Inflammatory macrophage treated with lipopolysaccharide for 1 hour (primary cell): ENCODE data around the gene ARL4D.
"Not testable (repeated sequence)": the region's sequence is repeated elsewhere in the genome, so short reads cannot be mapped to it uniquely, and the experiment has no call there.

Experiments
- DNase-seq, 2 donors: peaks; one replicate each; pipeline ENCODE4 v3.0.0-alpha.2; 2020 to 2022

The ARL4D gene

GRCh38 chr17:43371227-43371821 lies 27.5 kb upstream of the ARL4D start:
- no peak for DNase-seq

GRCh38 chr17:43372273-43372911 lies 26.4 kb upstream of the ARL4D start:
- peak; percentile 51 to 74 for DNase-seq

- DNase-seq = no peak
Measured at GRCh38 chr17:43373356-43373755, 25.4 kb upstream of the ARL4D start.

- DNase-seq = not testable (repeated sequence)
Measured at GRCh38 chr17:43375915-43376314, 22.9 kb upstream of the ARL4D start.

DNA sequence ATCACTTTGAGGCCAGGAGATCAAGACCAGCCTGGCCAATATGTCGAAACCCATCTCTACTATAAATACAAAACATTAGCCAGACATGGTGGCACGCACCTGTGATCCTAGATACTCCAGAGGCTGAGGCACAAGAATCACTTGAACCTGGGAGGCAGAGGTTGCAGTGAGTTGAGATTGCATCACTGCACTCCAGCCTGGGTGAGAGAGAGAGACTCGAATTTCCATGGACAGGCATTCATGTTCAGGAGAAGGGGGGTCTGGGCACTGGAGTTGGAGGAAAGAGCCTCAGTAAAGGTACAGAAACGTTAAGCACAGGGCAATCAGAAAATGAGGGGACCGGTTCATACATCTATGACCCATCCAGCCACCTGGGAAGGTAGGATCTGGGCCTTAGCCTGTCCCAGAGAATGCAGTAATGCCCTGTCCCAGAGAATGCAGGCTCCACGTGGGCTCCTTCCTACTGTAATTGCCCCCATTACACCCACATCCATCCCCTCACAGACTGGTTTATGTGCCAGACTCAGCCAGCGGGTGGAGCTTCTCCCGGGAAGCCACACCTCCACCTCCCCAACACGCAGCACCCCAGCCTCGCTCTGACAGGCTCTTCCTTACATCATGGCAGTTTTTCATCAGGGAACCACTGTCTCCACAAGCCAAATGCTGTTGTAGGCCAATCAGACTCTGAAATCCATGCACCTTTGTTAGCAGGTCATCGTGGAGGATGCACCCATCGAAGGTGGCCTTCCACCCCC lies 21.6 kb upstream of the ARL4D start:
- DNase-seq = no peak

- DNase-seq = no peak
Measured at GRCh38 chr17:43378766-43379165, 20.0 kb upstream of the ARL4D start.

- DNase-seq = no peak
Measured at GRCh38 chr17:43380307-43380706, 18.5 kb upstream of the ARL4D start.

DNA sequence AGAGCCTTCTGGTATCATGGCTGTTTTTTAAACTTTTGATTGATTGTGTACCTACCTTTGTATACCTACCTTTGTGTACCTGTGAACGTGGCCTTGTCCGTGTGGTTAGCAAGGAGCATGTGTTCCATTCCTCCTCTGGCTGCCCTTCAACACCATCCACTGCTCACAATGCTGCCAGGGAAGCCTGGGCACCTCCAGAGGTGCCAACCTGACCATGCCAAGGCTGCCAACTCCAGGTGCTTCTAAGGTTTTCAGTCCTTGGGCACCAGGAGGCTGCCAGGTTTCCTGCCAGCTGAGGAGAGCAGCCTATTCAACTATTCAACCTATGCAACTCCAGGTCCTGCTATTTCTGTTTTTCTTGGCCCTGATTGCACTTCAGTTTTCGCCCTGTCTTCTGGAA lies 17.6 kb upstream of the ARL4D start:
- no peak for DNase-seq

- DNase-seq = no peak
Measured at GRCh38 chr17:43381621-43382020, 17.2 kb upstream of the ARL4D start.

DNA sequence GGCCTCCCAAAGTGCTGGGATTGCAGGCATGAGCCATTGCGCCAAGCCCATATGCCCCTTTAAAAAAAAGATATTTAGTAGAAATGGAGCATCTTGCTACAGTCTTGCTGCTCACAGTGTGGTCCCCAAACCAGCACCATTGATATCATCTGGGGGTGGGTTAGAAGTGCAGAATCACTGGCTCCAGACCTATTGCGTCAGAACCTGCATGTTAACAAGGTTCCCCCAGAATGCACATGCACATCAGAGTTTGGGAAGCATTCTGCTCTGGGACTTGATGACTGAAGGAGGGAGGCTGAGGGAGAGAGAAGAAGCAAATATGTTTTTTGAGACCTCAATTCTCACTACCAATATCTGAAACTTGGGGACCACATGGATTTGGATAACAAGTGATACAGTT lies 16.0 kb upstream of the ARL4D start:
- no peak for DNase-seq

DNA sequence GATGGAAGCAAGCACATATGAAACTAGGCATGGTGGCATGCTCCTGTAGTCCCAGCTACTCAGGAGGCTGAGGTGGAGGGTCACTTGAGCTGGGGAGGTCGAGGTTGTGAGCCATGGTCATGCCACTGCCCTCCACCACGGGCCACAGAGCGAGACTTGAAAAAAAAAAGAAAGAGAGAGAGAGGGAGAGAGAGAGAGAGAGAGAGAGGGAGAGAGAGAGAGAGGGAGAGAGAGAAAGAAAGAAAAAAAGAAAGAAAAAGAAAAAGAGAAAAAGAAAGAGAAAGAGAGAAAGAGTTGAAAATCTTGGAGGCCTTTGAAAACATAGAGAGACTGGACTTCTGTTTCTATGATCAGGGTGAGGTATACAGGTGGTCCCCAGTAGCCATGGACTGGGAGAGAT lies 15.4 kb upstream of the ARL4D start:
- no peak for DNase-seq

- no peak for DNase-seq
Measured at GRCh38 chr17:43383826-43384475, 14.8 kb upstream of the ARL4D start.

- no peak for DNase-seq
Measured at GRCh38 chr17:43384476-43384862, 14.3 kb upstream of the ARL4D start.

DNA sequence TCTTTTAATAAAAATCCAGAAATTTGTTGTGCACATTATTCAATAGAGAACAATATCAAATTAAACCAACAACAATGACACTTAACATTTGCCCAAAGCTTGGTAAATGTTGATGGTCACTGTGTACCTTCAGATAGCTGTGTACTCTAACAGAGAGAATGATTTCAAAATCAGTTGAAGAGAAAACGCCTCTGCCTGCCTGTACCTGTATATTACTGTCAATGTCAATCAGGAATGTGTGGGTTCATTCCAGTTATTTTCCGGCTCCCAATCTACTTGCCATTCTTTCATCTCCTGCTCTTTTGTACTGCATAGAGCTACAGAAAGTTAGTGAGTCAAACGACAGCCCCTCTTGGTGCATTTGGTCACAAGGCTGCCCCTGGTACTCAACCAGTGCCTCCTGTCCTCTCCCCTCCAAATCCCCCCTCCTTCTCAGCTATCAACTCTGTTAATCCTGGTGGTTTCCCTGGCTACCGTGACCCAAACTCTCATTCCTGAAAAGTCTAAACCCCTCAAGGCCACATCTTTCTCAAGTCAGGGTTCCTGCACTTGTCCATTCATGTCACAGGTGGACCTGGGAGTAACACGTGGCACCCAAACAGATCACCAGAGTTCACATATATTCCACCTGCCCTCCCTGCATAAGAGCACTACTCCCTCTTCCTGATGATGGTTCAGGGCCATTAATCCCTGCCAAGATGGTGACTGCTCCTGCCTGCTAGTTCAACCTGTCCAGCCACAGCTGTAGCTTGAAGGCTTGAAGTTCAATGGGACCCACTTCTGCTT lies 13.6 kb upstream of the ARL4D start:
- no peak for DNase-seq

- peak; percentile 97 to 98 for DNase-seq
Measured at GRCh38 chr17:43388359-43389045, 10.3 kb upstream of the ARL4D start.

DNA sequence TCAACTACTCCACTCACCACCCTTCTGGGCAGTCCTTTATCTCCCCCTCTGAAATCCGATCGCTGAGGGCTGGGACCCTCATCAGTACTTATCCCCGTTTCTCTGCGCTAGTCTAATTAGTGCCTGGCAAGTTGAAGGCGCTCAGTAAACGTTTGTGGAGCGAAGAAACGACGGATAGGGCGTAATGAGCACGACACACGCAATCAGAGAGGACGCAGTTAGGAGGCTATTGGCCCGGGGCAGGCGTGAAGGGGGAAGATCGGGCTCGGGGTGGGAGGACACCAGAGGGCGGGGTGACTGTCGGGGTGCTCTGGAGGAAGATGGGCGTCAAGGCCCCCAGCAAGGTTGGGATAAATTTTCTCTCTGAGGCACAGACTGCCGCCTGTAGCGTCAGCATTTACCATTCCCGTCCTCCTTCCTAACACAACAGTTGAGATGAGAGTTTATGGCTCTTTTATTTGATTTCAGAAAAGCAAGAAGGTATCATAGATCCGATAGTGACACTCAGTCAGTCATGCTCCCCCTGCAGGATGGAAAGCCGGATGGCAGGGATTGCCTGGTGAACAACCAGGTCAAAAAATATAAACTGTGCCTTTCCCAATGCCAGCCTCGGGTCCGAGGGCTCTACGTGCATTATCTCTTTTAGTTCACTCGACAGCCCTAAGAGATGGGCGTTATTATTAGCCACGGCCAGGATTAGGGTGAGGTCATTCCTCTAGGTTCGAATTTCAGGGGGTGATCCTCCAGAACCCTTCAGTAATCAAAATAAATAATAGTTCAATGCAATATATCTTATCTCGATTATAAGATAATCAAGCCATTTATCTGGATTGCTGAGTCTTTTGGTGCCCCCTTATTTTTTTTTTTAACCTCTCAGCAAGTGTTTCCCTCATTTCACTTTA lies 9.5 kb upstream of the ARL4D start:
- peak; percentile 82 to 88 for DNase-seq

DNA sequence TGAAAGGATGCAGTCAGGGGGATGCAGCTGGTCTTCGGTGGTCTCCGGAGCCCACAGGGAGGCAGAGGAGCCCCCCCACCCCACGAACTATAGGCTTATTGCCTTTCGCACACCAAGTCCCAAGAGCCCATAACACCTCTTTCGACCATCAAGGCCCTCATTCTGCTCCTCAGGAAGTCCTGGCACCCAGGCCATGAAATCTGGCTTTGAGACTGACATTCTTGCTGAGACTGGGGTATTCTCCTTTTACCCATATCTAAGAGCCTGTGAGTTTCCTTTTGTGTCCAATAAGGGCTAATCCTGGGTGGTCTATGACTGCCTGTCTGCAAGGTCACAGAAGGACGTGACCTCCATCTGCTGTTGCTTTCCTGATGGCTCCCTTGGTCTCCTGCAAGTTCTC lies 6.4 kb upstream of the ARL4D start:
- no peak for DNase-seq

GRCh38 chr17:43393944-43394482 lies 4.8 kb upstream of the ARL4D start:
- DNase-seq = peak; percentile 72 to 99

- DNase-seq = not testable (repeated sequence)
Measured at GRCh38 chr17:43394696-43395095, 4.1 kb upstream of the ARL4D start.

DNA sequence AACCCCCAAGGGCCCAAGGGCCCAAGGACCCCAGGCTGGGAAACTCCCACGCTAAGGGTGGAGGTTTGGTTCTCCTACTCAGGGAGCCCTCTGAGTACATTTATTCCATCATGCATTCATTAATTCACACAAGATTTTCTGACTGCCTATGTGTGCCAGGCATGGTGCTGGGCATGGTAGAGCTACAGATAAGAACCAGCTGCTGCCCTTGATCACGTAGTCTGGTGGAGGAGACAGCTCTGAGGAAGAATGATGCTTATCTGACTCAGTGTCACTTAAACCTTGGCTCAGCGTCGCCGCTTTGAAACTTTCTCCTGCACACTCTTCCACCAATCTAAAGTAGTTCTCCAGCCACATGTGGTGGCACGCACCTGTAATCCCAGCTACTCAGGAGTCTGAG lies 3.6 kb upstream of the ARL4D start:
- no peak for DNase-seq

DNA sequence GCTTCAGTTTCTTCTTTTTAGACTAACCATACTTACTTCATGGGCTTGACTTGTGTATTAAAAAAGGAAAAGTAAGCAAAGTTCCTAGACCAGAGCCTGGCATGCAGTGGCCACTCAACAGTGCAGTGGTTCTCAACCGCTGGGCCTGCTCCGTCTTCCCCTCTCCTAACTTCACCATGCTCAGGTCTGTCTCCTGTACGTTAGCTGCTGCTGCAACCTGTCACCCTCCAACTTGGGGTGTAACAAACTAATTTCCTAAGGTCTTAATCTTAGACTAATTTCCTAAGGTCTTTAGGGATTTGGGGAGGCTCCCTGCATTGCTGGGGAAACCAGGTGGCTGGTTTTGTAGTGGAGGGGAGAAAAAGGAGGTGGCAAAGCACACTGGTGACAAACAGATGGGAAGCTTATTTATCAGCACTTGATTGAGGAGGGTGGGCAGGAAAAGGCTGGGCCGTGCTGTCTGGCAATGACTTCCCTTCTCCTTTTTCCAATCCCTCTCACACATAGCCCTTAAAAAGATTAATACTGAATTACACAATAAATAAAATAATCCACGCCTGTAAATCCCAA lies 2.2 kb upstream of the ARL4D start:
- DNase-seq = no peak
